GM18520 (cell line): Measurements from ENCODE around the gene CCDC43.

ENCODE experiments used
- ATAC-seq: cut with Tn5 transposase; IDR thresholded peaks from one replicate; pipeline ENCODE4 v1.9.1; 2021; ENCODE audit not compliant: unreplicated experiment

CCDC43 gene

GRCh38 chr17:44627513-44628242 is 61.9 kb downstream of the CCDC43 start:
- no peak for ATAC-seq
